Mucosa of descending colon (tissue), 3 donors: ENCODE results near the gene ACSM2B. TPM values are rescaled to one million over a fixed set of nuclear protein-coding genes. Genes with fewer than 3 reads are reported as not detected.
"Not testable (repeated sequence)": the region's sequence is repeated elsewhere in the genome, so short reads cannot be mapped to it uniquely, and the experiment has no call there.

Source experiments
- ATAC-seq: fragments of 200-7000 bp; cut with Tn5 transposase; one replicate; pipeline ENCODE4 v1.9.1; 2020; ENCODE audit warnings: mild to moderate bottlenecking, moderate library complexity
- DNase-seq, 3 donors: peaks; one replicate each; pipeline ENCODE4 v3.0.0-alpha.2; 2020
- H3K36me3 ChIP-seq: fragments of 200-600 bp; one replicate; pipeline ENCODE4 v1.8.0; 2021; ENCODE audit warnings: low read depth, mild to moderate bottlenecking
- H3K4me1 ChIP-seq: fragments of 200-600 bp; one replicate; pipeline ENCODE4 v1.8.0; 2021; ENCODE audit warnings: low read depth, mild to moderate bottlenecking
- H3K4me3 ChIP-seq: fragments of 200-600 bp; one replicate; pipeline ENCODE4 v1.8.0; 2021; ENCODE audit warnings: mild to moderate bottlenecking
- H3K9me3 ChIP-seq: fragments of 200-600 bp; one replicate; pipeline ENCODE4 v1.8.0; 2021; ENCODE audit warnings: mild to moderate bottlenecking
- intact Hi-C, 2 donors: fragments of 100-400 bp; cut with DNase I in 1 of 2; cut with micrococcal nuclease in 1 of 2; formaldehyde crosslinking; loops; one replicate each; pipeline versions ENCODE4 v1.11.0 to v1.11.1; 2022; cut with DNase I, micrococcal nuclease
- long read RNA-seq, 2 donors: library from polyadenylated mRNA; unstranded; transcript quantifications; one replicate each; pipeline ENCODE4 v2.0.0, GENCODE V29; 2019 to 2021
- total RNA-seq, 3 donors: library from RNA; stranded (reverse); fragmentation: NEBNext Ultra II Directional in 2 of 3; extraction: Animal tissue kit (Norgen Biotek cat#: 25700) in 2 of 3; gene quantifications; one replicate each; pipeline versions ENCODE4 v1.2.1 to v1.2.4, GENCODE V29; 2021 to 2023
- TF ChIP-seq, protein P1 (sequence below): fragments of 200-600 bp; IDR thresholded peaks from one replicate; pipeline ENCODE4 v1.8.0; 2022; ENCODE audit warnings: antibody characterized with exemption, mild to moderate bottlenecking
- donor health status: DM: no; HTN: no; CAD: no; lungs with moderate emphysema.
- donor health status: DM: no; HTN: no; CAD: no.
- donor health status: DM: no; HTN: yes; CAD: no.

Gene ACSM2B, protein sequence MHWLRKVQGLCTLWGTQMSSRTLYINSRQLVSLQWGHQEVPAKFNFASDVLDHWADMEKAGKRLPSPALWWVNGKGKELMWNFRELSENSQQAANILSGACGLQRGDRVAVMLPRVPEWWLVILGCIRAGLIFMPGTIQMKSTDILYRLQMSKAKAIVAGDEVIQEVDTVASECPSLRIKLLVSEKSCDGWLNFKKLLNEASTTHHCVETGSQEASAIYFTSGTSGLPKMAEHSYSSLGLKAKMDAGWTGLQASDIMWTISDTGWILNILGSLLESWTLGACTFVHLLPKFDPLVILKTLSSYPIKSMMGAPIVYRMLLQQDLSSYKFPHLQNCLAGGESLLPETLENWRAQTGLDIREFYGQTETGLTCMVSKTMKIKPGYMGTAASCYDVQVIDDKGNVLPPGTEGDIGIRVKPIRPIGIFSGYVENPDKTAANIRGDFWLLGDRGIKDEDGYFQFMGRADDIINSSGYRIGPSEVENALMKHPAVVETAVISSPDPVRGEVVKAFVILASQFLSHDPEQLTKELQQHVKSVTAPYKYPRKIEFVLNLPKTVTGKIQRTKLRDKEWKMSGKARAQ
- not detected for total RNA-seq
- long read RNA-seq, donor 1 = 0 reads
- long read RNA-seq, donor 2 = 0 reads

DNA sequence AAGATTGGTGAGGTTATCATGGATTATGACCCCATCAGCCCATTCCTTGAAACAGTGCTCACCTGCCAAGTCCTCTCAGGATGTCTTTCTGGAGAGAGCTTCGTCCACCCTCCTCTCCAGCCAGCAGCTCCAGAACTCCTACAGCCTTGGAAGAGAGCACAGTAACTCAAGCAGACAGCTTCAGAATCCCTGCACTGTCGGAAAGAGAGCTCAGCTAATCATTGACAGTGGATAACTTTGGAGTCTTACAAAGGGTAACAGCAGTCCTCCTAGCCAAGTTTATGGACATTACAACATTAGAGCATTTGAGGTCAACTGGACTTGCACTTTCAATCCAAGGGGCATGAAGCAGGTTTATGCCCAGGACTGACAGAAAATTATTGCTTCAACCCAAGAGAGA lies at the start of gene ACSM2B:
Gene ACSM2B (minus strand): TSS at position 223 of the 400 bp plus-strand sequence. CDS start 11,522 bp downstream, outside the sequence.
- intact Hi-C loops, ATAC-seq: not testable (repeated sequence)

DNA sequence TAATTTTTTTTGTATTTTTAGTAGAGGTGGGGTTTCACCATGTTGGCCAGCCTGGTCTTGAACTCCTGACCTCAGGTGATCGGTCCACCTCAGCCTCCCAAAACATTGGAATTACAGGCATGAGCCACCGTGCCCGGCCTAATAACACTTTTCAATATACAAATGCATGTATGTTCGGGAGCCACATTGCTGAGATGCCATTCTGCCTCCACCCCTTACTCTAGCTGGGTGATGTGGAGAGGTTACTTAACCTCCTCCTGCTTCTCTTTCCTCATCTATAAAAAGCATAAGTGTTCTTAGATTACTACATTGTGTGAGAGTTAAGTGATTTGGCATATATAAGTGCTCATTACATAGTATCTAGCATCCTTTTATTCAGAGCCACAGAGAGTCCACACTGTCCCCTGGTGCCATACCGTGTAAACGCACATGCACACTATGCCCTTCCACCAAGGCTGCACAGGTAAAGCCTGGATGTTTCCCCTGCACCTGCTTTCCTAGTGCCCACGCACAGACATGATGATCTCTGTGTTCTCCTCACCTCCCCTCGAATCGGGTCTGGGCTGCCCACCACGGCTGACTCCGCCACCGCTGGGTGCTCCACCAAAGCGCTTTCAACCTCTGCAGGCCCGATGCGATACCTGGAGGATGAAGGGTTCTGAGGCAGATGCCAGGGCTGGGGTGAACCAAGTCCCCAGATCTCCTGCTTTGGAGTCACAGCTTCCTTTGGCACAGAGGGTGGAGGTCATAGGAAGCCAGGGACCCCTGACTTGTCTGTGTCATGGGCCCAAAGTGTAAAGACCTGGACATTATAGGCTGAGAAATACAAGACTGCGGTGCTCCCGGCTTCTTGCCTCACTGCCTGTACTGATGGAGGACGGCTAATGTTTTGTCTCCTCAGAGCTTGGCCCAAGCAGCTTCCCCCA lies 49.0 kb upstream of the ACSM2B start:
- no peaks in the 10 kb centered on the region for H3K36me3 ChIP-seq
- TF ChIP-seq, protein P1, sequence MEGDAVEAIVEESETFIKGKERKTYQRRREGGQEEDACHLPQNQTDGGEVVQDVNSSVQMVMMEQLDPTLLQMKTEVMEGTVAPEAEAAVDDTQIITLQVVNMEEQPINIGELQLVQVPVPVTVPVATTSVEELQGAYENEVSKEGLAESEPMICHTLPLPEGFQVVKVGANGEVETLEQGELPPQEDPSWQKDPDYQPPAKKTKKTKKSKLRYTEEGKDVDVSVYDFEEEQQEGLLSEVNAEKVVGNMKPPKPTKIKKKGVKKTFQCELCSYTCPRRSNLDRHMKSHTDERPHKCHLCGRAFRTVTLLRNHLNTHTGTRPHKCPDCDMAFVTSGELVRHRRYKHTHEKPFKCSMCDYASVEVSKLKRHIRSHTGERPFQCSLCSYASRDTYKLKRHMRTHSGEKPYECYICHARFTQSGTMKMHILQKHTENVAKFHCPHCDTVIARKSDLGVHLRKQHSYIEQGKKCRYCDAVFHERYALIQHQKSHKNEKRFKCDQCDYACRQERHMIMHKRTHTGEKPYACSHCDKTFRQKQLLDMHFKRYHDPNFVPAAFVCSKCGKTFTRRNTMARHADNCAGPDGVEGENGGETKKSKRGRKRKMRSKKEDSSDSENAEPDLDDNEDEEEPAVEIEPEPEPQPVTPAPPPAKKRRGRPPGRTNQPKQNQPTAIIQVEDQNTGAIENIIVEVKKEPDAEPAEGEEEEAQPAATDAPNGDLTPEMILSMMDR = no peak
- DNase-seq (no peak), ATAC-seq (no peak)
- intact Hi-C loops = no loop called here
- no peak overlapping the region for H3K4me3 ChIP-seq
- H3K9me3 ChIP-seq = no peaks in the 10 kb centered on the region
- no peaks in the 10 kb centered on the region for H3K4me1 ChIP-seq

More for the DNA sequence above, at the start of gene ACSM2B:
- H3K9me3 ChIP-seq, H3K36me3 ChIP-seq, DNase-seq, H3K4me1 ChIP-seq, H3K4me3 ChIP-seq: not testable (repeated sequence)

DNA sequence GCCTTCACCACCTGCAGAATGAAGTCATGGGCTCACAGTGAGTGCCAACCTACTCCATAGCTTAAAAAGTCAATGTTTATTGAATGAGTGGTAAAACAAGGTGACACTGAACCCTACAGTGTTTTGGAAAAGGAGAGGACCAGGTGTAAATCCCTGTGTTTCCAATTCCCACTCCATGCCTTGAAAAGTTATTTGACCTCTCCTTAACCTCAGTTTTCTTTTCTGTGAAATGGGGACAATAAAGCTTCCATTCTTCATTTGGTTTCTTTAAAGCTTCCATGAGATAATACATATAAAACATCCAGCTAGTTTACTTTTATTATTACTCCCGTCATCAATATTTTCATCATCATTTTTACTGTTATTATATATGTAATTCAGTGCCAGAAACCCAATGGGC lies 48.0 kb upstream of the ACSM2B start:
- ATAC-seq (no peak), DNase-seq (no peak)
- Histone ChIP-seq H3K36me3 (no peaks in the 10 kb centered on the region), H3K9me3 (no peaks in the 10 kb centered on the region), H3K4me1 (no peaks in the 10 kb centered on the region), H3K4me3 (no peak overlapping the region)
- TF ChIP-seq, protein P1 = no peak
- intact Hi-C loops = no loop called here

DNA sequence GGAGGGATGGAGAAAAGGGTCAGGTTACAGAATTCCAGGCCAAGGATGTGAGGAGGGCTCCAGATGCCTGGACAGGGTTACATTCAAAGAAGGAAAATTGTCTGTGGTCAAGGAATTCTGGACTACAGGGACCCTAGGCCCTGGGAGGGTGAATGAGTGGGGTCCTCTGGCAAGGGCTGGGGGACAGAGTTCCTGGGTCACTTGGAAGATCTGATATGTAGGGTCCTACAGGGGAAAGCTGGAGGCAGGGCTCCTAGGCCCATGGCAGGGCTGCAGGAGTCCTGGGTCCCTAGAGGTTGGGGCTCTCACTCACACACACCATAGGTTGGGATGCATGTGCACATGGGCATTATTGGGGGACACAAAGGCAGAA lies 46.3 kb upstream of the ACSM2B start:
- H3K9me3 ChIP-seq = no peaks in the 10 kb centered on the region
- H3K4me3 ChIP-seq = no peak overlapping the region
- DNase-seq = no peak
- no peaks in the 10 kb centered on the region for H3K4me1 ChIP-seq
- intact Hi-C loops = no loop called here
- no peaks in the 10 kb centered on the region for H3K36me3 ChIP-seq
- no peak for ATAC-seq
- TF ChIP-seq, protein P1 = no peak

DNA sequence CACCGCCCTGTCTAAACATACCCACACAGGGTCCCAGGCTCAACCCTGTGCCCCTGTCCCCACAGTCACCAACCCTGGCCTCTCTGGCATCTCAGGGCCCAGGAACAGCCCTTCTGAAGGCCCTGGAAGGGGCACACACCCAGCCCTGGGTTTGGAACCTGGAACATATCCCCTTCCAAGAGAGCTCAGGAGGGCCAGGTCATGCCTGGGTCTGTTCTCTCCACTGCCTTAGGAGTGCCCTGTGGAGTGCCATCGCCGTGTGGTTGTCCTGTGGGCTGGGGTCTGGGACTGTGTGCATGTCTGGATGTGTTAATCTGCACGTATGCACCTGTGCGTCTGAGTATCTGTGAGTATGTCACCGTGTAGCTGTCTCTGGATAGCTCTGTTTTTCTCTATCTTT lies 45.2 kb upstream of the ACSM2B start:
- TF ChIP-seq, protein P1 = no peak
- intact Hi-C loops = no loop called here
- Histone ChIP-seq H3K4me3 (no peak overlapping the region), H3K36me3 (no peaks in the 10 kb centered on the region), H3K9me3 (no peaks in the 10 kb centered on the region), H3K4me1 (no peaks in the 10 kb centered on the region)
- DNase-seq (no peak), ATAC-seq (no peak)
